Osteoblast (primary cell): Measurements from ENCODE around the gene GABRG3. TPM values are rescaled to one million over a fixed set of nuclear protein-coding genes. Genes with fewer than 3 reads are reported as not detected.

Experiments used
- DNase-seq: peaks from one replicate; pipeline ENCODE4 v3.0.0; 2011; ENCODE audit warnings: low spot score, mixed read lengths; ENCODE audit not compliant: insufficient read length; ENCODE audit errors: missing footprints
- H2AFZ ChIP-seq: 2 replicates; pipeline ENCODE4 v1.6.0; 2011; ENCODE audit warnings: mild to moderate bottlenecking, low read length
- H3K27ac ChIP-seq: 2 replicates; pipeline ENCODE4 v1.5.1; 2011; ENCODE audit warnings: mild to moderate bottlenecking, low read depth, low read length, moderate library complexity
- H3K27me3 ChIP-seq: 2 replicates; pipeline ENCODE4 v1.6.0; 2012; ENCODE audit warnings: mild to moderate bottlenecking, control low read depth, inconsistent platforms, low read length, moderate library complexity; ENCODE audit not compliant: insufficient read depth
- H3K36me3 ChIP-seq: 2 replicates; pipeline ENCODE4 v1.5.1; 2011; ENCODE audit warnings: mild to moderate bottlenecking, low read length, control low read depth, moderate library complexity; ENCODE audit not compliant: insufficient read depth
- H3K4me1 ChIP-seq: 2 replicates; pipeline ENCODE4 v1.5.1; 2011; ENCODE audit warnings: mild to moderate bottlenecking, low read length, control low read depth, moderate library complexity; ENCODE audit not compliant: insufficient read depth
- H3K4me2 ChIP-seq: 2 replicates; pipeline ENCODE4 v1.6.0; 2011; ENCODE audit warnings: mild to moderate bottlenecking, low read length; ENCODE audit not compliant: insufficient read depth
- H3K4me3 ChIP-seq: fragments of 200-600 bp; sonication (generic); 3 replicates; pipeline ENCODE4 v1.5.1; 2012; ENCODE audit warnings: mild to moderate bottlenecking, low read length, inconsistent platforms; ENCODE audit not compliant: insufficient read depth
- H3K79me2 ChIP-seq: 2 replicates; pipeline ENCODE4 v1.6.0; 2012; ENCODE audit warnings: mild to moderate bottlenecking, low read length, control low read depth, inconsistent platforms; ENCODE audit not compliant: insufficient read depth
- H3K9me3 ChIP-seq: 2 replicates; pipeline ENCODE4 v1.5.1; 2011; ENCODE audit warnings: low read depth, low read length, control low read depth
- H4K20me1 ChIP-seq: 2 replicates; pipeline ENCODE4 v1.6.0; 2012; ENCODE audit warnings: mild to moderate bottlenecking, low read length, control low read depth; ENCODE audit not compliant: insufficient read depth
- CTCF ChIP-seq: IDR thresholded peaks from 2 replicates; pipeline ENCODE4 v1.5.1; 2011; ENCODE audit warnings: mild to moderate bottlenecking, low read depth, low read length, moderate library complexity; ENCODE audit errors: extremely low read depth
- total RNA-seq: library from RNA; depleted of rRNA; stranded (reverse); fragments of >200 nt; gene quantifications from 2 replicates; pipeline ENCODE4 v1.2.3, GENCODE V29; 2012

GABRG3 gene
- total RNA-seq, 1 donor = not detected

DNA sequence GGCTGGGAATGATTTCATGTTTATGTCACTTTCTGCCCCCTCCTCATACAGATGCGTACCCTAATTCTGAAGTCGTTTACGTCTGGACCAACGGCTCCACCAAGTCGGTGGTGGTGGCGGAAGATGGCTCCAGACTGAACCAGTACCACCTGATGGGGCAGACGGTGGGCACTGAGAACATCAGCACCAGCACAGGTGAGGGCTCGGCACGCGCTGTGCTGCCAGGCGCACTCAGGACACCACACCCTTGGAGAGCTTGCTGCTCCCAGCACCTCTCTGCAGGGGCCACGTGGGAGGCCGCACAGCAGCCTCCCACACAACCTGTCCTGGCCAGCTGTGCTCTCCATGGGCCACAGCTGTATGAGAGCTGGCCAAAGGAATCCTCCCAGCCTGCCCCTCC lies 33.8 kb upstream of the GABRG3 start:
- Histone ChIP-seq H3K36me3 (no peaks in the 10 kb centered on the region), H2AFZ (no peak overlapping the region)

DNA sequence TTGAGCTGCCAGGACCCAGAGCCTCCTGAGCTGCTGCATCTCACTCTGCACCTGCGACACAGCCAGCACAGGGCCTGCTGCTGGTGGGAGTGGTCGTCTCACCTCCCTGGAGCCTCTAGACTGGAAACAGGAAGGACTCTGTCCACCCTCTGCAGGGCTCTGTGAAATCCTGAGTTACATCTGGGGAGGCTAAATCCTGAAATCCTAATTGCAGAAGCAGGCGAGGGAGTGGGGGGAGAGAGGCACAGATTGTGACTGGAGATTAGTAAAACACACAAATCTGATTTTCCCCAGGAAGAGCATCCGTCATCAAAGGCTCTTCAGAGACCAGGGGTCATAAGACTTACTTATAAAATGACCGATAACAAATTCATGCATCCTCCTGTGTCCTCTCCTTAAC lies 31.6 kb upstream of the GABRG3 start:
- Histone ChIP-seq H4K20me1 (no peaks in the 10 kb centered on the region), H3K4me3 (no peak overlapping the region), H3K27me3 (no peaks in the 10 kb centered on the region), H3K27ac (no peak overlapping the region), H3K36me3 (no peaks in the 10 kb centered on the region), H2AFZ (no peak overlapping the region), H3K4me1 (no peaks in the 10 kb centered on the region), H3K9me3 (no peaks in the 10 kb centered on the region), H3K79me2 (no peaks in the 10 kb centered on the region), H3K4me2 (no peak overlapping the region)
- no peak for DNase-seq
- TF ChIP-seq CTCF = no peak

More for the DNA sequence above, 33.8 kb upstream of the GABRG3 start:
- TF ChIP-seq CTCF = no peak
- no peaks in the 10 kb centered on the region for H3K27me3 ChIP-seq
- no peaks in the 10 kb centered on the region for H3K79me2 ChIP-seq
- H3K9me3 ChIP-seq = no peaks in the 10 kb centered on the region
- no peak overlapping the region for H3K27ac ChIP-seq
- DNase-seq = no peak
- H3K4me3 ChIP-seq = no peak overlapping the region
- H3K4me2 ChIP-seq = no peak overlapping the region
- no peaks in the 10 kb centered on the region for H3K4me1 ChIP-seq
- H4K20me1 ChIP-seq = no peaks in the 10 kb centered on the region

GRCh38 chr15:26941489-26941888 lies 29.5 kb upstream of the GABRG3 start:
- no peak for TF ChIP-seq CTCF
- no peaks in the 10 kb centered on the region for H3K4me1 ChIP-seq
- no peak overlapping the region for H3K4me3 ChIP-seq
- H3K27ac ChIP-seq = no peak overlapping the region
- H2AFZ ChIP-seq = no peak overlapping the region
- no peaks in the 10 kb centered on the region for H3K79me2 ChIP-seq
- H3K4me2 ChIP-seq = no peak overlapping the region
- no peaks in the 10 kb centered on the region for H3K36me3 ChIP-seq
- no peaks in the 10 kb centered on the region for H3K27me3 ChIP-seq
- H4K20me1 ChIP-seq = no peaks in the 10 kb centered on the region
- no peaks in the 10 kb centered on the region for H3K9me3 ChIP-seq
- no peak for DNase-seq

GRCh38 chr15:26943866-26944265 lies 27.1 kb upstream of the GABRG3 start:
- H3K27ac ChIP-seq = no peak overlapping the region
- H3K4me2 ChIP-seq = no peak overlapping the region
- no peaks in the 10 kb centered on the region for H3K79me2 ChIP-seq
- H3K4me3 ChIP-seq = no peak overlapping the region
- TF ChIP-seq CTCF = no peak
- H3K36me3 ChIP-seq = no peaks in the 10 kb centered on the region
- no peak overlapping the region for H2AFZ ChIP-seq
- H4K20me1 ChIP-seq = no peaks in the 10 kb centered on the region
- no peak for DNase-seq
- H3K4me1 ChIP-seq = no peaks in the 10 kb centered on the region
- H3K9me3 ChIP-seq = no peaks in the 10 kb centered on the region
- no peaks in the 10 kb centered on the region for H3K27me3 ChIP-seq
